Measurements from ENCODE around the gene SP8.

- TF ChIP-seq CTCF (conservative IDR thresholded peaks at IDR 0.05) (no peak), EZH2 (IDR thresholded peaks at IDR 0.05; ENCODE audit: low read depth) (no peak)
Measured at GRCh38 chr7:20778063-20778721, 8.5 kb downstream of the SP8 start.

Data from PC-9 (cell line).